GM12892 (cell line): Measurements from ENCODE around the gene TNS4.

Experiments
- DNase-seq: peaks from one replicate; pipeline ENCODE4 v3.0.0; 2011; ENCODE audit not compliant: insufficient read length
- FAIRE-seq: peaks from 2 replicates; lab custom pipeline; 2011; peaks lifted over from hg19 to GRCh38; lab: Jason Lieb, UNC
- POLR2A ChIP-seq: IDR thresholded peaks from 2 replicates; pipeline ENCODE4 v1.6.1; 2011; ENCODE audit warnings: low read depth, low read length, control low read depth
- POLR2AphosphoS5 ChIP-seq: IDR thresholded peaks from 2 replicates; pipeline ENCODE4 v1.6.1; 2011; ENCODE audit warnings: low read depth, low read length, control low read depth
- TAF1 ChIP-seq: IDR thresholded peaks from 2 replicates; pipeline ENCODE4 v1.6.1; 2011; ENCODE audit warnings: low read depth, mild to moderate bottlenecking, control low read depth, low read length, borderline replicate concordance

The TNS4 gene

DNA sequence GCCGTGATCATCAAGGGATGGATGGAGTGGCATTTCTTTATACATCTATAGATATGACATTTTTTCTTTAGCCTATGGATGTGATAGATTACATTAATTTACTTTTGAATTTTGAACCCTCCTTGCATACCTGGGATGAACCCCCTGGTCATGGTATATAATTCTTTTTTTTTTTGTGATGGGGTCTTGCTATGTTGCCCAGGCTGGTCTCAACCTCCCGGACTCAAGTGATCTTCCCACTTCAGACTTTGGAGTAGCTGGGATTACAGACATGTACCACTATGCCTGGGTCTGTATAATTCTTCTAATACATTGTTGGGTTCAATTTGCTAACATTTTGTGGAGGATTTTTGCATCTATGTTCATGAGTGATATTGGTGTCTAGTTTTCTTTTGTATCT, 1.7 kb upstream of the TNS4 start:
- TF ChIP-seq POLR2AphosphoS5 = no peak
- TF ChIP-seq TAF1 = no peak
- no peak for TF ChIP-seq POLR2A
- DNase-seq (no peak), FAIRE-seq (no peak)

- no peak for TF ChIP-seq POLR2A
- TF ChIP-seq TAF1 = no peak
- no peak for TF ChIP-seq POLR2AphosphoS5
- FAIRE-seq (no peak), DNase-seq (no peak)
These were observed 1.3 kb upstream of the TNS4 start for GRCh38 chr17:40502716-40503115.

DNA sequence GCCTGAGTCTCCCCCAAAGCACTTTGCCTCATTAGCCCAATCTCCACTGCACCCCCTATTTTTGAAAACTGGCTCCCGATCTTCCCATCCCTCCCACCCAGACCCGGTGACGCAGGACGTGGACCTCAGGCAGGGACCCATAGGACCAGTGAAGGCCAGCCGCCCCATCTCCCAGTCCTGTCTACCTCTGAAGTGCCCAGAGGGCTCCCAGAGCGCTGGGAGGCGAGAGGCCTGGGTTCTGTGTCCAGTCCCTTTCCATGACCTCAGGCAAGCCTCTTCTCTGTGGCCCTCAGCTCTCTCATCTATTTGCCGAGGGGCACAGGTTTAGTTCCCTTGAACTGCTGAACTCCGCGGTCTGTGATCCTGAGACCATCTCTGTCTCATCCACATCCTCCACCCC, 714 bp downstream of the TNS4 start:
- no peak for TF ChIP-seq POLR2AphosphoS5
- FAIRE-seq = no peak
- no peak for DNase-seq

DNA sequence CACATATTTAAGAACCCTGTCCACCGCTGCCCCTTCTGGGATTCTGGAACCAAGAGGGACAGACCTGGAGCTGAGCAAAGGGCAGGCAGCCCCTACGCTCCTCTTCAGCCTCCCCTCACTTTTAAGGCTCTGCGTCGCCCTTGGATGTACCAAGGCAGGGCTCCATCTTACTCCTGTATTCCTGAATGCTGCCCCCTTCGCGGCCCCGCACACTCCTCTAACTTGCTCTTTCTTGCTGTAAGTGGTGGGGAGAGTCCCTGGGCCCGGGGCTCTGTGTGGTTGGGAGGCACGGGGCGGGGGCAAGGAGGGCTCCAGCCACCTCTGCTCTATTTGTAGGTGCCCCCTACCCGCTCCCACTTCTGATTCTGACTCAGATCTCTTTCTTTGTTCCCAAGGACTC, 1.2 kb downstream of the TNS4 start:
- TF ChIP-seq POLR2A (no peak), POLR2AphosphoS5 (no peak), TAF1 (no peak)
- DNase-seq (no peak), FAIRE-seq (no peak)

DNA sequence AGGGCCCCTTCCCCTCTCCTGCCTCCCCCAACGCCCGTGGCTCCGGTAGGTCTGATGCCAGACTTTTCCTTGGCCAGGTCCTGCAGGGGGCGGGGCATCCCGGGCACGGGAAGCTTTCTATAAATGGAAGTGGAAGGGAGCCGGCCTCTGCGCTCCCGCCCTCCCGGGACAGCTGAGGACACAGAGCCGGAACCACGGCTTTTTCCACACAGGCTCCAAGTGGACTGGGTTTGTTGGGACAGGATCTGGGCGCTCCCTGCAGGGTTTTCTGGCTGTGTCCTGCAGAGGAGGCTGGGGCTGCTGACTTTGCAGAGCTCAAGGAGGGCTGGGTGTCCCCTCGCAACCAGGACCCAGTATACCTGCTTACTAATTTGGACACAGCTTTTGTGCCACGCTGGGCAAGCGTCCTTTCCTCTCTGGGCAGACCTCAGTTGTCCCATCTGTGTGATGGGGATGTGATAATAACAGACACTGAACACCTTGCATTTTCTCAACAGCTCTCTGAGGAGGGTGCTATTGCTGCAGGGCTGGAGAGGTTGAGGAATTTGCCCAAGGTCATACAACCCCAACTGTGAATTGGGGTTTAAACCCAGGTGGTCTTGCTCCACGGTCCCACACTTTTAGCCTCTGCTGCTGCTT, 1.8 kb downstream of the TNS4 start:
- no peak for TF ChIP-seq POLR2AphosphoS5
- TF ChIP-seq POLR2A = no peak
- no peak for TF ChIP-seq TAF1
- FAIRE-seq = no peak
- no peak for DNase-seq

DNA sequence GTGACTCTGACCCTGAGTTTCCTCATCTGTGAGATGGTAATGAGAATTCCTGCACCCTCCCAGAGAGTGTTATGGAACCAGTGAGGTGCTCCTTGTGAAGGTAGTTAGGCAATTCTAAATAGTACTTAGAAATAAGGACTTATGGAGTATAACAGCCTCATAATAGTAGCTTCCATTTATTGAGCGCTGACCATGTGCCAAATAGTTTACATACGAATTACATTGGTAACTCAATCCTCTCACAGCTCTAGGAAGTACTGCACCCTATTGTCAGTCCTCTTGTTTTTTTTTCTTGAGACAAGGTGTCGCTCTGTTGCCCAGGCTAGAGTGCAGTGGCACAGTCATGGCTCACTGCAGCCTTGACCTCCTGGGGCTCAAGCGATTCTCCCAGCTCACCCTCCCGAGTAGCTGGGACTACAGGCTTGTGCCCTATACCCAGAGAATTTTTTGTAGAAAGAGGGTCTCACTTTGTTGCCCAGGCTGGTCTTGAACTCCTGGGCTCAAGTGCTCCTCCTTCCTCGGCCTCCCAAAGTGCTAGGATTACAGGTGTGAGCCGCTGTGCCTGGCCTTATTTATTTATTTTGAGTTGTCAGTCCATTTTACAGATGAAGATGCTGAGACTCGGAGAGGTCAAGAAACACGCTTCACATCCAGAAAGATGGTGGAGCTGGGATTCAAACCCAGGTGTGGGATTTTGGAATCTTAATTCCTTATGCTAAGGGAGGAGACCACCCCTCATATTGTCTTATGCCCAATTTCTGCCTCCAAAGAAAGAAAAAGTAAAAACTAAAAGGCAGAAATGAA, 2.9 kb downstream of the TNS4 start:
- FAIRE-seq (no peak), DNase-seq (no peak)
- no peak for TF ChIP-seq POLR2AphosphoS5
- TF ChIP-seq POLR2A = no peak
- no peak for TF ChIP-seq TAF1

DNA sequence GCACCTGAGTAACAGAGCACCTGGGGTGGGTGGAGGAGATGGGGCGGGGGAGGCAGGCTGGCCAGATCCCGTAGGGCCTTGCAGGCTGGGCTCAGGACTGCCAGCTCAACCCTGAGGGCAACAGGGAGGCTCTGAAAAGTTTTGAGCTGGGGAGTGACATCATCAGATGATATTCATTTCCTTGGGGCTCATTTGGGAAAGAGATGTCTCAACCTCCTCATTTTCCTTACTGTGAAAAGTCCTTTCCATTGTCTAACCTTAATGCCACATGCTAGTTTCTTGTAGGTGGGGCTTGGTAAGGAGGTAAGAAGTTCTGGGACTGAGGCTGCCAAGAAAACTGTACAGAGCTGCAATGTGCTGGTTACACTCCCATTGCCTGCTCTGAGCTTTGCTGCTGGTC, 3.7 kb downstream of the TNS4 start:
- DNase-seq (no peak), FAIRE-seq (no peak)
- no peak for TF ChIP-seq POLR2AphosphoS5
- TF ChIP-seq POLR2A = no peak
- no peak for TF ChIP-seq TAF1

GRCh38 chr17:40496634-40497420, 4.6 kb downstream of the TNS4 start:
- no peak for DNase-seq
- FAIRE-seq = no peak
- TF ChIP-seq POLR2A (no peak), POLR2AphosphoS5 (no peak), TAF1 (no peak)

GRCh38 chr17:40496170-40496569, 5.3 kb downstream of the TNS4 start:
- DNase-seq = no peak
- no peak for TF ChIP-seq POLR2AphosphoS5
- no peak for FAIRE-seq

GRCh38 chr17:40495140-40495539, 6.3 kb downstream of the TNS4 start:
- TF ChIP-seq POLR2A = no peak
- no peak for TF ChIP-seq POLR2AphosphoS5
- TF ChIP-seq TAF1 = no peak
- FAIRE-seq = no peak

GRCh38 chr17:40493697-40494096, 7.7 kb downstream of the TNS4 start:
- DNase-seq (no peak), FAIRE-seq (no peak)
- TF ChIP-seq POLR2A (no peak), POLR2AphosphoS5 (no peak), TAF1 (no peak)

More at GRCh38 chr17:40495140-40495539, 6.3 kb downstream of the TNS4 start:
- DNase-seq = no peak

GRCh38 chr17:40491486-40491885, 9.9 kb downstream of the TNS4 start:
- TF ChIP-seq TAF1 (no peak), POLR2A (no peak), POLR2AphosphoS5 (no peak)
- FAIRE-seq (no peak), DNase-seq (no peak)
